Measurements from ENCODE around the gene SETD2.
A peak's percentile ranks its signal among the peaks of the same experiment; 100 is the strongest.
"Not testable (repeated sequence)": the region's sequence is repeated elsewhere in the genome, so short reads cannot be mapped to it uniquely, and the experiment has no call there.

SETD2 gene, protein sequence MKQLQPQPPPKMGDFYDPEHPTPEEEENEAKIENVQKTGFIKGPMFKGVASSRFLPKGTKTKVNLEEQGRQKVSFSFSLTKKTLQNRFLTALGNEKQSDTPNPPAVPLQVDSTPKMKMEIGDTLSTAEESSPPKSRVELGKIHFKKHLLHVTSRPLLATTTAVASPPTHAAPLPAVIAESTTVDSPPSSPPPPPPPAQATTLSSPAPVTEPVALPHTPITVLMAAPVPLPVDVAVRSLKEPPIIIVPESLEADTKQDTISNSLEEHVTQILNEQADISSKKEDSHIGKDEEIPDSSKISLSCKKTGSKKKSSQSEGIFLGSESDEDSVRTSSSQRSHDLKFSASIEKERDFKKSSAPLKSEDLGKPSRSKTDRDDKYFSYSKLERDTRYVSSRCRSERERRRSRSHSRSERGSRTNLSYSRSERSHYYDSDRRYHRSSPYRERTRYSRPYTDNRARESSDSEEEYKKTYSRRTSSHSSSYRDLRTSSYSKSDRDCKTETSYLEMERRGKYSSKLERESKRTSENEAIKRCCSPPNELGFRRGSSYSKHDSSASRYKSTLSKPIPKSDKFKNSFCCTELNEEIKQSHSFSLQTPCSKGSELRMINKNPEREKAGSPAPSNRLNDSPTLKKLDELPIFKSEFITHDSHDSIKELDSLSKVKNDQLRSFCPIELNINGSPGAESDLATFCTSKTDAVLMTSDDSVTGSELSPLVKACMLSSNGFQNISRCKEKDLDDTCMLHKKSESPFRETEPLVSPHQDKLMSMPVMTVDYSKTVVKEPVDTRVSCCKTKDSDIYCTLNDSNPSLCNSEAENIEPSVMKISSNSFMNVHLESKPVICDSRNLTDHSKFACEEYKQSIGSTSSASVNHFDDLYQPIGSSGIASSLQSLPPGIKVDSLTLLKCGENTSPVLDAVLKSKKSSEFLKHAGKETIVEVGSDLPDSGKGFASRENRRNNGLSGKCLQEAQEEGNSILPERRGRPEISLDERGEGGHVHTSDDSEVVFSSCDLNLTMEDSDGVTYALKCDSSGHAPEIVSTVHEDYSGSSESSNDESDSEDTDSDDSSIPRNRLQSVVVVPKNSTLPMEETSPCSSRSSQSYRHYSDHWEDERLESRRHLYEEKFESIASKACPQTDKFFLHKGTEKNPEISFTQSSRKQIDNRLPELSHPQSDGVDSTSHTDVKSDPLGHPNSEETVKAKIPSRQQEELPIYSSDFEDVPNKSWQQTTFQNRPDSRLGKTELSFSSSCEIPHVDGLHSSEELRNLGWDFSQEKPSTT (N-terminal part only)

DNA sequence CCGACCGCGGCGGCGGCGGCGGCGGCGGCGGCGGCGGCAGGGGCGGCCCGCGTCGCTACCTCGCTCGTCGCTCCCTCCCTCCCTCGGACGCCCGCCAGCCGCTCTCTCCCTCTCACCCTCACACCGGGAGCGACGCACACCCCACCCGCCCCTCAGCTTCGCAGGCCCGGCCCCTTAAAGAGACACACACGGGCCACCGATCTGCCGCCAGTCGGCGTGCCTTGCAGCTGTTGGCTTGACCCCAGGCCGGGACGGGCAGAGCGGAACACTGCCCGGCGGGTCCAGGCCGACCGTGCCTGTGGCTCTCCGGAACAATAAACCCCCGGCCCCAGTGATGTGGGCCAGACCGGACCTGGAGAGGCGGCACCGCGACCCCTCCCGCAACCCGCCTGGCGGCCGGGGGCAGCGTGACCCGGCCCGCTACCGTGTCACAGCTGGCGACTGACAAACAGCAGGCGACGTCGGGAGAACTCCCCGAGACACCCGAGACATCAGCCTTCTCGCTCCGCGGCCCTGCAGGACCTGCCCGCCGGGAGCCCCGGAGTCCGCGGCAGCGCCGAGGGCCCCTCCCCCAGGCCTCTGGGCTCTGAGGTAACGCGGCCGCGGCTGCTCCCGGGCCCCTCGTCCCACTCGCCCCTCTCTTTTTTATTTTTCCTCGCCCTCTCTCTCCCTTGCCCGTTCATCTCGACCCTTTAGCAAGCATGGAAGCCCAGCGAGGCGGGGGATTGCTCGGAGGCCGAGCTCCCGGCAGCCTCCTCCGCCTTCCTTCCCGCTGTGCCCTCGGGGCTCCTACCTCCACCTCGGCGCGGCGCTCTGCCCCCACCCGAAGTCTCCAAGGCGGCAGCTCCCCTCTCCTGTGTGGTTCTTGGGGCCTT lies at the start of gene SETD2:
TSS of gene SETD2 (minus strand) at position 107 of the 875 bp plus-strand sequence. CDS start 189 bp downstream, outside the sequence.
- TF ChIP-seq, protein P1, sequence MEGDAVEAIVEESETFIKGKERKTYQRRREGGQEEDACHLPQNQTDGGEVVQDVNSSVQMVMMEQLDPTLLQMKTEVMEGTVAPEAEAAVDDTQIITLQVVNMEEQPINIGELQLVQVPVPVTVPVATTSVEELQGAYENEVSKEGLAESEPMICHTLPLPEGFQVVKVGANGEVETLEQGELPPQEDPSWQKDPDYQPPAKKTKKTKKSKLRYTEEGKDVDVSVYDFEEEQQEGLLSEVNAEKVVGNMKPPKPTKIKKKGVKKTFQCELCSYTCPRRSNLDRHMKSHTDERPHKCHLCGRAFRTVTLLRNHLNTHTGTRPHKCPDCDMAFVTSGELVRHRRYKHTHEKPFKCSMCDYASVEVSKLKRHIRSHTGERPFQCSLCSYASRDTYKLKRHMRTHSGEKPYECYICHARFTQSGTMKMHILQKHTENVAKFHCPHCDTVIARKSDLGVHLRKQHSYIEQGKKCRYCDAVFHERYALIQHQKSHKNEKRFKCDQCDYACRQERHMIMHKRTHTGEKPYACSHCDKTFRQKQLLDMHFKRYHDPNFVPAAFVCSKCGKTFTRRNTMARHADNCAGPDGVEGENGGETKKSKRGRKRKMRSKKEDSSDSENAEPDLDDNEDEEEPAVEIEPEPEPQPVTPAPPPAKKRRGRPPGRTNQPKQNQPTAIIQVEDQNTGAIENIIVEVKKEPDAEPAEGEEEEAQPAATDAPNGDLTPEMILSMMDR (conservative IDR thresholded peaks at IDR 0.05): peak; percentile 33; the same call in 1 of the 2 replicates
- H3K27ac ChIP-seq: peak within 1 kb of the TSS; percentile 98

DNA sequence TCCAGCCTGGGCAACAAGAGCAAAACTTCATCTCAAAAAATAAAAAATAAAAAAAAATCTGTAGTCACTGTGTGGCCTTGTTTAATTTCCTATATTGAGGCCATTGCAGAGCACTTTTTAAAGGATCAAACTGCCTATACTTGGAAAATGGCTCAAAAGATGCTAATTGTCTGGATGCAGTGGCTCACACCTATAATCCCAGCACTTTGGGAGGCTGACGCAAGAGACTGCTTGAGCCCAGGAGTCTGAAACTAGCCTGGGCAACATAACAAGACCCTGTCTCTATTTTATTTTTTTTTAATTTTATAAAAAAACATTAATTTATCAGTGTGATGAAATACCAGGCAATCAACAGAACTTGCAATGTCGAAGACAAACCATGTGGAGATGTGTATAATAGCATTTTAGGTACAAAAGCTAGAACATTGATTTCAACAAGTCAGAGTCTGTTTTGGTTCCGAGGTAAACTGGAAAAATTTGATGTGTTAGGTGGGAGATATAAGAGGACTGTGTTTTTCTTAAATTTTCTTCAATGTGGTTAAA lies 47.0 kb upstream of the SETD2 start:
- H3K27ac ChIP-seq: no peak overlapping the region
- TF ChIP-seq, protein P1 (conservative IDR thresholded peaks at IDR 0.05): no peak

DNA sequence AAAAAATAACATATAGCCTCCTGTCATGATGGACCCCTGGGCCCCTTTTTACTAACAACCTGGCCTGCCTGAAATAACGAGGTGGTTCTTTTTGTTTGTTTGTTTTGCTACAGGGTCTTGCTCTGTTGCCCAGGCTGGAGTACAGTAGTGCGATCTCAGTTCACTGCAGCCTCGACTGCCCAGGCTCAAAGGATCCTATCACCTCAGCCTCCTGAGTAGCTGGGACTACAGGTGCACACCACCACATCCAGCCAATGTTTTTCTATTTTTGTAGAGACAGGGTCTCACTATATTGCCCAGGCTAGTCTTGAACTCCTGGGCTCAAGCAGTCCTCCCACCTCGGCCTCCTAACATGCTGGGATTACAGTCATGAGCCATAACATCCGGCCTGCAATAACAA lies 42.1 kb upstream of the SETD2 start:
- H3K27ac ChIP-seq: not testable (repeated sequence)

DNA sequence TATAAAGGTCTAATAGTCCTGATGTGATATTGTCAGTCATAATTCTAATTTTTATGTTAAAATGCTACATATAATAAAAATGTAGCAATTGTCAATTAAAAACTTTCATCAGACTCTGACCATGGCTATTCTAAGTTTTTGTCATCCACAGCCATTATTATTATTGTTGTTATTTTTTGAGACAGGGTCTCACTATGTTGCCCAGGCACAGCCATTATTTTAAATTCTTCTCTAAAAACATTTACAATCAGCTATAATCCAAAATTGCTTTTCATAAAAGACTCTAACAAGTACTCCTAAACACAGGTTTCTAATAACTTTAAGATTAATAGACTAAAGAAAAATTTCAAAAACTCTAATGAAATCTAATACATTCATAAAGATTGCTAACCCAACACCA lies 41.0 kb upstream of the SETD2 start:
- no peak overlapping the region for H3K27ac ChIP-seq
- TF ChIP-seq, protein P1 (conservative IDR thresholded peaks at IDR 0.05): no peak

DNA sequence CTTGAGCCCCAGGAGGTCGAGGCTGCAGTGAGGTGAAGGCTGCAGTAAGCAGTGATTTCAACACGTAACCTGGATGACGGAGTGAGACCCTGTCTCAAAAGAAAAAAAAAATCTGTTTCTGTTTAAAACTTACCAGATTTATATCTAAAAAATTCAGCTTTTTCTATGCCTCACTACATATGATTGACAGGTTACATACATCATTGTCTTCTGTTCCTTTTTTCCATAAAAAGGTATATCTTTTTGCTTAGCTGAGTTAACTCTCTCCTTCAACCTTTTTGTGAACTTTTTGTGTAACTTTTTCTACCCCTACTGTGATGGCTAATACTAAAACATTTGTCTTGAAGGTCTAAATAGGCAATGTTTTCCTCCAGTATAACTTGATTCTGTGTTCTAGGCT lies 38.6 kb upstream of the SETD2 start:
- no peak overlapping the region for H3K27ac ChIP-seq
- TF ChIP-seq, protein P1 (conservative IDR thresholded peaks at IDR 0.05): no peak

DNA sequence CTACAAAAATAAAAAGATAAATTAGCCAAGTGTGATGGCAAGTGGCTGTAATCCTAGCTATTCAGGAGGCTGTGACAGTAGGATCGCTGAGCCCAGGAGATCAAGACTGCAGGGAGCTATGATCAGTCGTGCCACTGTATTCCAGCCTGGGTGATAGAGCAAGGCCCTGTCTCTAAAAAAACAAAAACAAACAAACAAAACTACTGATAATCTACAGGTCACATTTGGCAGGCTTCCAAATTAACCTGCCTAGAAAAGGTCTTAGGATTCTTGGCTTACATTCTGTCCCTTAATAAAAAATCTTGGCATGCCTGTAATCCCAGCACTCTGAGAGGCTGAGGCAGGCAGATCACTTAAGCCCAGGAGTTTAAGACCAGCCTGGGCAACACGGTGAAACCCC lies 33.4 kb upstream of the SETD2 start:
- H3K27ac ChIP-seq: peak overlapping the region; percentile 27
- TF ChIP-seq, protein P1 (conservative IDR thresholded peaks at IDR 0.05): no peak

DNA sequence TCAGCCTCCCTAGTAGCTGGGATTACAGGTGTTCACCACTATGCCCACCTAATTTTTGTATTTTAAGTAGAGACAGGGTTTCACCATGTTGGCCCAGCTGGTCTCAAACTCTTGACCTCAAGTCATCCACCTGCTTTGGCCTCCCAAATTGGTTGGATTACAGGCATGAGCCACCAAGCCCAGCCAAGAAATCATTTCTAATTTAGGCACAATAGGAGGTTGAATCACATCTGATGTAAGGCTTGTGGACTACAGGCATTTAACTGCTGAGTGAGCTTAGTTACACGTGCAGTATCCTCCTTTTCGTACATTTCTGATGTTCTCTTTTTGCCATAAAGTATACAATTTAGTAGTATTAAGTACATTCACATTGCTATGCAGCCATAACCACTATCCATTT lies 31.1 kb upstream of the SETD2 start:
- H3K27ac ChIP-seq: no peak overlapping the region
- TF ChIP-seq, protein P1 (conservative IDR thresholded peaks at IDR 0.05): no peak
